Cardiac muscle cell (in vitro differentiated cells and primary cell): Measurements from ENCODE around the gene HOTAIR. TPM values are rescaled to one million over a fixed set of nuclear protein-coding genes. Genes with fewer than 3 reads are reported as not detected.

Experiments
- DNase-seq, 2 donors: peaks; one replicate each; pipeline versions ENCODE4 v3.0.0 to v3.0.0-alpha.2; 2010 to 2017; ENCODE audit warnings: low read depth in 1 of 2, low spot score in 1 of 2
- H3K27ac ChIP-seq: fragments of 200-600 bp; sonication (generic); 2 replicates; pipeline ENCODE4 v1.5.1; 2016
- H3K27me3 ChIP-seq: fragments of 200-600 bp; sonication (generic); 2 replicates; pipeline ENCODE4 v1.6.0; 2016; ENCODE audit warnings: control low read depth
- H3K36me3 ChIP-seq: fragments of 200-600 bp; sonication (generic); 2 replicates; pipeline ENCODE4 v1.5.1; 2016; ENCODE audit warnings: control low read depth
- H3K4me1 ChIP-seq: fragments of 200-600 bp; sonication (generic); 2 replicates; pipeline ENCODE4 v1.8.1; 2017; ENCODE audit warnings: low read depth, mild to moderate bottlenecking, mixed run types
- H3K4me3 ChIP-seq: fragments of 200-600 bp; sonication (generic); 2 replicates; pipeline ENCODE4 v1.5.1; 2016; ENCODE audit warnings: mild to moderate bottlenecking
- H3K9me3 ChIP-seq: fragments of 200-600 bp; sonication (generic); 2 replicates; pipeline ENCODE4 v1.5.1; 2017; ENCODE audit warnings: low read depth, mild to moderate bottlenecking, control low read depth
- polyA plus RNA-seq: library from polyadenylated mRNA; unstranded; fragments of >200 nt; fragmentation: Nextera tagmentation; extraction: Ambion mirVana; gene quantifications from 2 replicates; pipeline ENCODE4 v1.2.1, GENCODE V29; 2016
- total RNA-seq: library from RNA; depleted of rRNA; stranded (reverse); fragments of >200 nt; gene quantifications from 2 replicates; pipeline ENCODE4 v1.2.3, GENCODE V29; 2016
- TF ChIP-seq, protein P1 (sequence below): IDR thresholded peaks from 2 replicates; pipeline ENCODE4 v1.5.1; 2012; ENCODE audit warnings: low read depth, mild to moderate bottlenecking, low read length

The HOTAIR gene
- total and polyA plus RNA-seq, 2 experiments from 2014 or later, result not detected

DNA sequence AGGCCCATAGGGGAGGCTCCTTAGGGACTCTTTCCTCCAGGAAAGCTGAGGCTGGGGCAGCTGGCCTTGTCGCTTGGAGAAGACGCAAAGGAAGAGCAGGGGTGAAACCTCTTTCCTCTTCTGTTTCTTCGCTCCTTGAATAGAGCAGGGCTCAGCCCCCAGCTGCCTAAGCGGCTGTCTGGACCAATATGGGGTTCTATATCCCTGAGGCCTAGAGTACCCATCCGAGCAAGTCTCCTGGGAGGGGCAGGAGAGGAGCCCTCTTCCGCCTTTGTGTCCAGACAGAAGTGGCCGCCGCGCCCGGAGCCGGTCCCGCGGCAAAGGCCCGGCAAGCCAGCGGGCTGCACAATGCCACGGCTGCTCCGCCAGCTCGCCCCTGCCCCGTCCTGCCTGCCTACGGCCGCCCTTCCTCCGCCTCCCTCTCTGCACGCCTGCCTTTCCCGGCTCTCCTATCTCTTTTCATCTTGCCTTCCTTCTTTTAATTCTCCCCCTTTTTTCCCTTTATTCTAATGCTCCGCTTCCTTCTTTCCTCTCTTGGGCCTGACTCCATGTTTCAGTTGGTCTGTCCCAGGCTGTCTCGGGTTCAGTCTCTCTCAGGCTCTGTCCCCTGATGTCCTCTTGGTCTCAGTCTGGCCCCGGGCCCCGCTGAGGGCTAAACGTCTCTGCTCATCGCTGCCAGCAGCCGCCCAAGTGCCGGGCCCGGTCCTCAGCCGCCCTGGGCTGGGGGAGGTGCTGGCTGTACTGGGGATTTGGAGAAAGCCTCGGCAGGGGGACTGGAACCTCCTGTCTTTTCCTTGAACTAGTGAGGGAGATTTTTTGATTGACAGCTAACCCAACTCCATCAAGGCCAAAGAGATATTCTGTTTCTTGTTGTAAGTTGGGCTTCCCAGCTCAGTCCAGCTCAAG, 22.7 kb upstream of the HOTAIR start:
- Histone ChIP-seq H3K9me3 (no peaks in the 10 kb centered on the region), H3K4me3 (no peak overlapping the region), H3K36me3 (no peaks in the 10 kb centered on the region), H3K4me1 (no peaks in the 10 kb centered on the region), H3K27ac (no peak overlapping the region), H3K27me3 (peaks cover 100% of the 10 kb centered on the region)
- no peak for DNase-seq
- TF ChIP-seq, protein P1, sequence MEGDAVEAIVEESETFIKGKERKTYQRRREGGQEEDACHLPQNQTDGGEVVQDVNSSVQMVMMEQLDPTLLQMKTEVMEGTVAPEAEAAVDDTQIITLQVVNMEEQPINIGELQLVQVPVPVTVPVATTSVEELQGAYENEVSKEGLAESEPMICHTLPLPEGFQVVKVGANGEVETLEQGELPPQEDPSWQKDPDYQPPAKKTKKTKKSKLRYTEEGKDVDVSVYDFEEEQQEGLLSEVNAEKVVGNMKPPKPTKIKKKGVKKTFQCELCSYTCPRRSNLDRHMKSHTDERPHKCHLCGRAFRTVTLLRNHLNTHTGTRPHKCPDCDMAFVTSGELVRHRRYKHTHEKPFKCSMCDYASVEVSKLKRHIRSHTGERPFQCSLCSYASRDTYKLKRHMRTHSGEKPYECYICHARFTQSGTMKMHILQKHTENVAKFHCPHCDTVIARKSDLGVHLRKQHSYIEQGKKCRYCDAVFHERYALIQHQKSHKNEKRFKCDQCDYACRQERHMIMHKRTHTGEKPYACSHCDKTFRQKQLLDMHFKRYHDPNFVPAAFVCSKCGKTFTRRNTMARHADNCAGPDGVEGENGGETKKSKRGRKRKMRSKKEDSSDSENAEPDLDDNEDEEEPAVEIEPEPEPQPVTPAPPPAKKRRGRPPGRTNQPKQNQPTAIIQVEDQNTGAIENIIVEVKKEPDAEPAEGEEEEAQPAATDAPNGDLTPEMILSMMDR, result no peak

DNA sequence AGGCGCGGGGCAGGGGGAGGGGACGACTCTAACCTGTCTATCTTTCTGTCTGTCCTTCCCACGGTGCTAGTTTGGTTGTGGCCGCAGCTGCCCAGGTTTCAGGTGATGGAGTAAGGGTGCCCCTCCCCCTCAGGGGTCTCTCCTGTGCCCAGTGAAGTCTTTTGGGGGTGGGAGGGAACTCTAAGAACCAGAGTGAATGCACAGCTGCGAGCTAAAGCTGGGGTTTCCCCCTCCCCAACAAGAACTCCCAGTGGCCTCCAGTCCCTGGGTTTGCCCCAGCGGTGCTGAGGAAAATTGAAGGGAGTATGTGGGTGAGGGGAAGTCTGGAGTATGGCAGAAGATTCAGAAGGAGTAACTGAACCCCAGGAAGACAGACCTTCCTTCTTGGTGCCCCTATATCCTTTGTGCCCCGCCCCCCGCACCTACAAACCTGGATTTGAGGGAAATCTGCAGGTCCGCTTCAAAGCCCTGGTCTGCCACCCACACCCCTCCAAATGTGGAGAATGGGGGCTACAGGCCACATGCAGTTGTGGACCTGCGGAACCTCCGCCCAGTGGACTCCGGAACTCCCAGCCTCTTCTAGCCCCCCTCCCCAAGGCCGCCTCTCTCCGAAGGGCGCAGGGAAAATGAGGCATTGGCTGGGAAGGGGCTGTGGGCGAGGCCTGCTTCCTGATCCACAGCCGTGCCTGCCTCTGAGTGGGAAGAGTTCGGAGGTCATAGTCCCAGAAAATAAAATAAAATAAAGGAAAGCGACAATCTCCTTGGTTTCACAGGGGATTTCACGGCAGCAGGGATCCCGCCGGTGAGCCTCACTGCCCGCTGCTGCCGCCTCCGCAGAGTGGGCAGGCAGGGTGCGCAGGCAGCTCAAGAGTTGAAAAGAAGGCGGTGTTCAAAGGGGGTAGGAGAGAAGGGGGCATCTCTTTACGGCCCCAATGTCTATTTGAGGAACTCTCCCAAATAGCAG, 21.8 kb upstream of the HOTAIR start:
- Histone ChIP-seq H3K27me3 (peaks cover 100% of the 10 kb centered on the region), H3K4me1 (no peaks in the 10 kb centered on the region), H3K36me3 (no peaks in the 10 kb centered on the region), H3K4me3 (no peak overlapping the region), H3K9me3 (no peaks in the 10 kb centered on the region), H3K27ac (no peak overlapping the region)
- DNase-seq, result no peak
- TF ChIP-seq, protein P1, result no peak

DNA sequence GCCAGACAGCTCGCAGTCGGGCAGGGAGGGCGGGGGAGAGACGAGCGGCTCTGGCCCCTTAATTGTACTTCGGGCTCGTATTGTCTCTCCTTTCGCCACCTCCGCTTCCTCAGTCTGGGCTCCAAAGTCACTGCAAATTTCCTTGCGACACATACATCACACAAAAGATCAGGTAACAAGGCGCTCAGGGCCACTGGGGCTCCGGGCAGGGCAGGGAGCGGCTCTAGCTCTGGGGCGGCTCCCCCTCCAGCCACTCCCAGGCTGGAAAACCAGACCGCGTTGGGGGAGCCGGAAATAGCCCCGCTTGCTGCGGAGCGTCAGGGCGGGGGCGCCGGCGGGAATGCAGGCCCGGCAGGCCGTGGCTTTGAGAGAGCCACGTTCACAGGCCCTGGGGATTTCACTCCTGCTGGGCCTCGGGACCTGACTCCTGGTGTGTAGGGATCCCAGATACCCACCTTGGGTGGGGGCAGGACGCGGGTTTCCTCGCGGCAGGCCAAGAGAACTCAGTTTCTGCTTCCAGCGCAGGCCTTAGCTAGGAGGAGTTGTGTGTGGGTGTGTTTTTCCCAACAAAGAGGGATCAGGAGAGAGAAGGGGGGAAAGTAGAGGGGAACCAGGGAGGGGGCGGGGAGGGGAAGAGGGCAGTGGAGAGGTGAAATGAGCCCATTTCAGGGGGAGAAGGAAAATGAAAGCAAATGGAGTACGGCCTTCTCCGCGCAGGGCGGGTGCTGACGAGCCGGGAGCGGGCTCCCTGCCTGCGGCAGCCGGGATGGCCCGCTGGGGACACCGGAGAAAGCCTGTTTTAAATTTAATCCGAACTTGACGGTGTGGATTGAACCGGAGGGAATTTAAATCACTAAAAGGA, 20.9 kb upstream of the HOTAIR start:
- no peak overlapping the region for H3K27ac ChIP-seq
- no peaks in the 10 kb centered on the region for H3K9me3 ChIP-seq
- TF ChIP-seq, protein P1, result no peak
- H3K27me3 ChIP-seq, result peaks cover 100% of the 10 kb centered on the region
- no peak for DNase-seq
- H3K4me3 ChIP-seq, result peak overlapping the region; percentile 6
- no peaks in the 10 kb centered on the region for H3K4me1 ChIP-seq
- H3K36me3 ChIP-seq, result no peaks in the 10 kb centered on the region

DNA sequence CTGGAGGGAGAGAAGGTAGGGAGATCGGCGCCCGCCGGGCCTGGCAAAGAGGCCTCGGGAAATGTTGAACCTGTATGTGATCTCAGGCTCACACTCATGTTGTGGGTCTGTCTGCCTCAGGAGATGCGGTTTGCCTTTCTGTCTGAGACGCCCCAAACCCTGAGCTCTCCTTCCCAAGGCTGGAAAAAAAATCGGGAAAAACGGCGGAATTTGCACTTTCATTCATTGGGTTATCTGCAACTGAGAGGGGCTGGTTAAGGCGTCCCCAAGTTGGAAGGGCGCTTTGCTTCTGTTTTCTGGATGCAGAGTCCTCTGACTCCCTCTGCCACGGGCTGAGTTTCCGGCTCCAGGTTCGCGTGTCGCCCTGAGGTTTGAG, 20.2 kb upstream of the HOTAIR start:
- no peak overlapping the region for H3K4me3 ChIP-seq
- no peaks in the 10 kb centered on the region for H3K4me1 ChIP-seq
- no peaks in the 10 kb centered on the region for H3K36me3 ChIP-seq
- no peak for DNase-seq
- H3K27ac ChIP-seq, result no peak overlapping the region
- no peaks in the 10 kb centered on the region for H3K9me3 ChIP-seq
- TF ChIP-seq, protein P1, result no peak
- H3K27me3 ChIP-seq, result peaks cover 100% of the 10 kb centered on the region
